GM10248 (cell line): ENCODE measurements around the gene PRKG1.

Experiments used
- CTCF ChIA-PET: fragments of 300-600 bp; sonication (Branson Sonifier 250); formaldehyde crosslinking; extraction: SDS; loops from one replicate; lab custom pipeline; 2021; ENCODE audit warnings: antibody characterized with exemption; lab: Yijun Ruan, JAX
- POLR2A ChIA-PET: fragments of 350-650 bp; sonication (Branson Sonifier 250); formaldehyde crosslinking; extraction: SDS; loops from one replicate; lab custom pipeline; 2020; ENCODE audit warnings: antibody characterized with exemption; lab: Yijun Ruan, JAX
- DNase-seq: peaks from one replicate; pipeline ENCODE4 v3.0.0; 2012; ENCODE audit errors: extremely low spot score
- TF ChIP-seq, protein P1 (sequence below): IDR thresholded peaks from 2 replicates; pipeline ENCODE4 v1.5.1; 2012; ENCODE audit warnings: mild to moderate bottlenecking, low read depth; ENCODE audit errors: extremely low read depth, missing control alignments, control extremely low read depth

The PRKG1 gene

DNA sequence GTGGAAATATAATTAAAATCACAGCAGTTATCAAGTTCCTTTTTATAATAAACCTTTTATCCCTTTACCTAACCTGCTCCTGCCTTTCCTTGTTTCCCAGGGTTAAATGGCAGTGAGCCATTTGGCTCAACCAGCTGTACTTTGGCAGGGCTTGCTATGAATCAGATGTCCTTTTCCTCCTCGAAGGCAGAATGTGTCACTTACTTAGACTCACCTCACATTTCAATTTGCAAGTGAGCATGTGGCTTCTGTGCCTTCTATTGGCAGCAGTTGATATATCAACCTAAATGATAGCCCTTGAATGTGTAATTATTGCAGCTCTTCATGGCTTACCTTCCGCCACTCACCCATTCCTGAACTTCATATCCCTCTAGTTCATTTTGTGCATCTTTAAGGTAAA lies 323.4 kb downstream of the PRKG1 start:
- POLR2A ChIA-PET, result no interaction called here

DNA sequence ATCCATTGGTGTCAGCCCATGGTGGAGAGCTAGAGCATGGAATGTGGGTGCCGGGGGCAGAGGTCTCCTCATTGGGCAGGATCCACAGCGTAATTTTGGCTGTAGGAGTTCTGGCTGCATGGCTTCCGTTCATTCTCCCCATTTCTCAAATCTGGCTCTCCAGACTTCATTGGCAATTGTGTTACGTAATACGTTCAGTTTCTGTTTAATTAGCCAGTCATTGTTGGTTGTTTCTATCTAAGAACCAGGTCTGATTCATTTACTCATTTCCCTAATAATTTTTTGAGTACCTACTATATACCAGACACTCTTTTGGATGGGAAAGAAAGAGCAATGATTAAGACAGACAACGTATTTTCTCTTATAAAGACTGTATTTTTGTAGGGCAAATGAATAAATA lies 325.6 kb downstream of the PRKG1 start:
- no peak for DNase-seq
- TF ChIP-seq, protein P1, sequence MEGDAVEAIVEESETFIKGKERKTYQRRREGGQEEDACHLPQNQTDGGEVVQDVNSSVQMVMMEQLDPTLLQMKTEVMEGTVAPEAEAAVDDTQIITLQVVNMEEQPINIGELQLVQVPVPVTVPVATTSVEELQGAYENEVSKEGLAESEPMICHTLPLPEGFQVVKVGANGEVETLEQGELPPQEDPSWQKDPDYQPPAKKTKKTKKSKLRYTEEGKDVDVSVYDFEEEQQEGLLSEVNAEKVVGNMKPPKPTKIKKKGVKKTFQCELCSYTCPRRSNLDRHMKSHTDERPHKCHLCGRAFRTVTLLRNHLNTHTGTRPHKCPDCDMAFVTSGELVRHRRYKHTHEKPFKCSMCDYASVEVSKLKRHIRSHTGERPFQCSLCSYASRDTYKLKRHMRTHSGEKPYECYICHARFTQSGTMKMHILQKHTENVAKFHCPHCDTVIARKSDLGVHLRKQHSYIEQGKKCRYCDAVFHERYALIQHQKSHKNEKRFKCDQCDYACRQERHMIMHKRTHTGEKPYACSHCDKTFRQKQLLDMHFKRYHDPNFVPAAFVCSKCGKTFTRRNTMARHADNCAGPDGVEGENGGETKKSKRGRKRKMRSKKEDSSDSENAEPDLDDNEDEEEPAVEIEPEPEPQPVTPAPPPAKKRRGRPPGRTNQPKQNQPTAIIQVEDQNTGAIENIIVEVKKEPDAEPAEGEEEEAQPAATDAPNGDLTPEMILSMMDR, result no peak
- ChIA-PET CTCF (no interaction called here), POLR2A (no interaction called here)

More for the DNA sequence above, 323.4 kb downstream of the PRKG1 start:
- TF ChIP-seq, protein P1, result no peak
- CTCF ChIA-PET, result interaction anchor here (1.8 kb wide), 1 partner anchor 8 kb away, joined by 13 read pairs; no protein-coding TSS in a partner anchor
- no peak for DNase-seq

DNA sequence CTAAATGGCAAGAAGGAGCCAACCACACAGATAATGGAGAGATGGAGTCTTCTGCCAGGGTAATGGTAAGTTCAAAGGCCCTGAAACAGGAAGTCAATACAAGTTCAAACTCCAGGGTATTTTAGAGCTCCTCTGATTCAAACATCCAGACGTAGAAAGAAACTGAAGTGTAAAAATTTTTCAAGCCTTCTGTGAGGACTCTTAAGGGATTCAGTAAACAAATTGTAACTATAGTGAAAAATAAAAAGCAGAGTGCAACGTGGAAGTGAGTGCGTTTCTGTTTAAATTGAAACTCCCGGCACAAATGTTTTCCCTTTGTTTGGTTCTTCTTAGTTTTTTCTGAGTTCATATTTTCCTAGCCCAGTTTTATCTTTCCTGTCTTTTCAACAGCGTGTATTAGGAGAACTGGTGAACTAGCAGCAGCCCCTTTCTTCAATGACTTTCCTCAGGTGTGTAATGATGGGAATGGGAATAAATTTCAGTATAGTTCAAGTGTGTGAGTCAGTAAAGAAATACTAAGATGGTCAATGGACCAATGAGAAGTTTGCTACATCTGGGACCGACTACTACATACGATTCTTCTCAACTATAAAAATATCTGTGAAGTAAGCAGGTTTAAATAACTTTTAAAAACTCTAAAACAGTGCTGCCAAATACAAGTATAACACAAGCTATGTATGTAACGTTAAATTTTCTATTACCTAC lies 326.3 kb downstream of the PRKG1 start:
- DNase-seq, result no peak
- TF ChIP-seq, protein P1, result no peak
- POLR2A ChIA-PET, result no interaction called here
- CTCF ChIA-PET, result no interaction called here

DNA sequence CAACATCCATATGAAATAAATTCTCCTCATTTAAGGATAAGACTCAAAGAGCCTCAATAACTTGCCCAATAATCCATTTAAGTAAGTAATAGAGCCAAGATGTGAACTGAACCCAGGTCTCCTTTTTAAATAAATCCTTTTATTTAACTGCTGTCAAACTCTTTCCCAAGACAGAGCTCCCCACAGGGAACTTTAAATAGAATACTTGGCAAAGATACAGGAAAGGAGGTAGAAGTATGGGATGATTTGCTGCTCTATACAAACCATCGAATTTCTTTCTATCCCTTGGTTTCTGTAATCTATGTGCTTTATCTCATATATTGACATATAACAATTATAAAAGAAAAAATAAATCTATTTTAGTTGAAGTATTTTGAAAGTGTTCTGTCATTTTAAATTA lies 329.2 kb downstream of the PRKG1 start:
- POLR2A ChIA-PET, result no interaction called here
- TF ChIP-seq, protein P1, result no peak
- CTCF ChIA-PET, result no interaction called here
- no peak for DNase-seq

DNA sequence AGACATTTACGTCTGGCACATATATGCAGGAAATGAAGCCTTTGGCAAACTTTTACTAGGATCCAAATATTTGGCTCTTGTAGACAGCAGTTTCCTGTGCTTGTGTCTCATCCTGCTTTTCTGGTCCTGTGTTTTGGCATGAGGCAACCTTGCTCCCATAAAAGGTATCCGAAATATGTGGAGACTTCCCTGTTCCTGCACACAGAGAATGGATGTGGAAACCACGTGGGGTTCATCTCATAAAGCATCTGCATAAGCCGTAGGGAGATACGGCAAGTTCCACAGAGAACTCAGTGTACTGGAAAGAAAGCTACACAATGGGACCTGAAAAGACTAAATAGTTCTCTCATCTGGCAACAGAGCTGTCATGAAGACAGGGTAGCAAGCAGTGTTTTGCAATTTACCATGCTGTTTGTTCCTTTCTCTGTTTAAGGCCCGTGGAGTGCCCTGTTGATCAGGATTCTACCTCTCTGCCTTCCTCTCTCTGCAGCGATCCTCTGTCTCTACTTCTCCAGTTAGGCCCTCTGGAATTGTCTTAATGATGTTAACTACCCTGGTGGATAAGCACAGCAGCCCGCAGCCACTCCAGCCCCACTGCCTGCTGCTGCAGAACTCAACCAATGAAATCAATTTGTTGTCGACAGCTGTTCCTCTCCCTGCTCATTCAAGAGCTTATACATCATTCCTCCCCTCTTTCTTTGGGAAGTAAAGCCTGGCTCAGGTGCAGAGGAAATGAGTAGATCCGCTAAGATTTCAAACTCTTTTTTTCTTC lies 331.5 kb downstream of the PRKG1 start:
- no peak for DNase-seq
- ChIA-PET CTCF (no interaction called here), POLR2A (no interaction called here)
- TF ChIP-seq, protein P1, result no peak

DNA sequence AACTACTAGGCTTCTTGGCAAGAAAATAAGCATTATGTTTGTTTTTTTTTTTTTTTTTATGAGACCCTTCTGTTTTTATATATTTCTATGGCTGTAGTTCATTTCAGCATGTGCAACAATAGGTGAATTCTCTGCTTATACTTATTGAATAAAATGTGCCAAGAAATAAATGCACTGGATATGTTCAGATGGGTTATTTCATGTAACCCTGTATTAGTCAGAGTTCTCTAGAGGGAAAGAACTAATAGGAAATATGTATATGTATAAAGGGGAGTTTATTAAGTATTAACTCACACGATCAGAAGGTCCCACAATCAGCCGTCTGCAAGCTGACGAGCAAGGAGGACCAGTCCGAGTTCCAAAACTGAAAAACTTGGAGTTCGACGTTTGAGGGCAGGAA lies 332.3 kb downstream of the PRKG1 start:
- TF ChIP-seq, protein P1, result no peak
- POLR2A ChIA-PET, result no interaction called here
- CTCF ChIA-PET, result no interaction called here
- DNase-seq, result no peak
